Mammary epithelial cell (primary cell): Measurements from ENCODE around the gene MRPL4.

Source experiments
- CTCF ChIP-seq, 2 donors: IDR thresholded peaks in 1 of 2; conservative IDR thresholded peaks in 1 of 2; 2 replicates each; pipeline ENCODE4 v1.5.1; 2011 to 2012; ENCODE audit warnings: inconsistent platforms in 2 of 2, low read length in 2 of 2, mild to moderate bottlenecking in 2 of 2, control low read depth in 1 of 2, low read depth in 1 of 2; ENCODE audit not compliant: insufficient read depth in 1 of 2; ENCODE audit errors: extremely low read depth in 1 of 2
- EZH2 ChIP-seq: IDR thresholded peaks from 2 replicates; pipeline ENCODE4 v1.6.1; 2012; ENCODE audit warnings: low read length, inconsistent platforms, borderline replicate concordance

- no peak for TF ChIP-seq EZH2
- TF ChIP-seq CTCF (conservative IDR thresholded peaks at IDR 0.05 in 1 of 2, IDR thresholded peaks at IDR 0.05 in 1 of 2; ENCODE audit: extremely low read depth in 1 of 2, insufficient read depth in 1 of 2, low read depth in 1 of 2, low read length in 2 of 2), result no peak
Observed at GRCh38 chr19:10266706-10267105, 14.7 kb downstream of the MRPL4 start.
